HL-60 (cell line): Measurements from ENCODE around the gene MYO9B.

ENCODE experiments used
- DNase-seq, 2 experiments: peaks; one replicate each; pipeline ENCODE4 v3.0.0-alpha.2; 2010 to 2020; ENCODE audit warnings: low read depth in 1 of 2, low spot score in 1 of 2
- H3K27ac ChIP-seq: fragments of 250-450 bp; sonication (Bioruptor Pico); replicated peaks from 2 replicates; pipeline ENCODE4 v1.5.1; 2020; ENCODE audit warnings: mild to moderate bottlenecking, moderate library complexity
- H3K27me3 ChIP-seq: fragments of 250-450 bp; sonication (Bioruptor Pico); 2 replicates; pipeline ENCODE4 v1.5.1; 2021; ENCODE audit warnings: mild to moderate bottlenecking, moderate library complexity; ENCODE audit not compliant: insufficient read depth, poor library complexity, severe bottlenecking
- H3K4me3 ChIP-seq: replicated peaks from 2 replicates; pipeline ENCODE4 v1.5.1; 2011; ENCODE audit warnings: mild to moderate bottlenecking, control low read depth, low read length; ENCODE audit not compliant: insufficient read depth
- GABPA ChIP-seq: IDR thresholded peaks from 2 replicates; pipeline ENCODE4 v1.6.1; 2012; ENCODE audit warnings: low read depth
- POLR2AphosphoS5 ChIP-seq: IDR thresholded peaks from 2 replicates; pipeline ENCODE4 v1.6.1; 2012; ENCODE audit warnings: low read depth
- SPI1 ChIP-seq: IDR thresholded peaks from 2 replicates; pipeline ENCODE4 v1.6.1; 2012; ENCODE audit warnings: low read depth, mild to moderate bottlenecking, borderline replicate concordance
- TF ChIP-seq, protein P1 (sequence below): IDR thresholded peaks from one replicate; pipeline ENCODE4 v1.5.1; 2011; ENCODE audit warnings: low read length, control low read depth, inconsistent platforms; ENCODE audit not compliant: insufficient read depth
- TF ChIP-seq, protein P2 (sequence below): IDR thresholded peaks from 2 replicates; pipeline ENCODE4 v1.6.1; 2012; ENCODE audit warnings: low read depth; ENCODE audit not compliant: insufficient replicate concordance

The MYO9B gene

GRCh38 chr19:17170538-17171297 is 95.1 kb downstream of the MYO9B start:
- no peak for TF ChIP-seq GABPA
- no peak for TF ChIP-seq POLR2AphosphoS5
- TF ChIP-seq SPI1: no peak
- TF ChIP-seq, protein P1, sequence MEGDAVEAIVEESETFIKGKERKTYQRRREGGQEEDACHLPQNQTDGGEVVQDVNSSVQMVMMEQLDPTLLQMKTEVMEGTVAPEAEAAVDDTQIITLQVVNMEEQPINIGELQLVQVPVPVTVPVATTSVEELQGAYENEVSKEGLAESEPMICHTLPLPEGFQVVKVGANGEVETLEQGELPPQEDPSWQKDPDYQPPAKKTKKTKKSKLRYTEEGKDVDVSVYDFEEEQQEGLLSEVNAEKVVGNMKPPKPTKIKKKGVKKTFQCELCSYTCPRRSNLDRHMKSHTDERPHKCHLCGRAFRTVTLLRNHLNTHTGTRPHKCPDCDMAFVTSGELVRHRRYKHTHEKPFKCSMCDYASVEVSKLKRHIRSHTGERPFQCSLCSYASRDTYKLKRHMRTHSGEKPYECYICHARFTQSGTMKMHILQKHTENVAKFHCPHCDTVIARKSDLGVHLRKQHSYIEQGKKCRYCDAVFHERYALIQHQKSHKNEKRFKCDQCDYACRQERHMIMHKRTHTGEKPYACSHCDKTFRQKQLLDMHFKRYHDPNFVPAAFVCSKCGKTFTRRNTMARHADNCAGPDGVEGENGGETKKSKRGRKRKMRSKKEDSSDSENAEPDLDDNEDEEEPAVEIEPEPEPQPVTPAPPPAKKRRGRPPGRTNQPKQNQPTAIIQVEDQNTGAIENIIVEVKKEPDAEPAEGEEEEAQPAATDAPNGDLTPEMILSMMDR: no peak
- TF ChIP-seq, protein P2, sequence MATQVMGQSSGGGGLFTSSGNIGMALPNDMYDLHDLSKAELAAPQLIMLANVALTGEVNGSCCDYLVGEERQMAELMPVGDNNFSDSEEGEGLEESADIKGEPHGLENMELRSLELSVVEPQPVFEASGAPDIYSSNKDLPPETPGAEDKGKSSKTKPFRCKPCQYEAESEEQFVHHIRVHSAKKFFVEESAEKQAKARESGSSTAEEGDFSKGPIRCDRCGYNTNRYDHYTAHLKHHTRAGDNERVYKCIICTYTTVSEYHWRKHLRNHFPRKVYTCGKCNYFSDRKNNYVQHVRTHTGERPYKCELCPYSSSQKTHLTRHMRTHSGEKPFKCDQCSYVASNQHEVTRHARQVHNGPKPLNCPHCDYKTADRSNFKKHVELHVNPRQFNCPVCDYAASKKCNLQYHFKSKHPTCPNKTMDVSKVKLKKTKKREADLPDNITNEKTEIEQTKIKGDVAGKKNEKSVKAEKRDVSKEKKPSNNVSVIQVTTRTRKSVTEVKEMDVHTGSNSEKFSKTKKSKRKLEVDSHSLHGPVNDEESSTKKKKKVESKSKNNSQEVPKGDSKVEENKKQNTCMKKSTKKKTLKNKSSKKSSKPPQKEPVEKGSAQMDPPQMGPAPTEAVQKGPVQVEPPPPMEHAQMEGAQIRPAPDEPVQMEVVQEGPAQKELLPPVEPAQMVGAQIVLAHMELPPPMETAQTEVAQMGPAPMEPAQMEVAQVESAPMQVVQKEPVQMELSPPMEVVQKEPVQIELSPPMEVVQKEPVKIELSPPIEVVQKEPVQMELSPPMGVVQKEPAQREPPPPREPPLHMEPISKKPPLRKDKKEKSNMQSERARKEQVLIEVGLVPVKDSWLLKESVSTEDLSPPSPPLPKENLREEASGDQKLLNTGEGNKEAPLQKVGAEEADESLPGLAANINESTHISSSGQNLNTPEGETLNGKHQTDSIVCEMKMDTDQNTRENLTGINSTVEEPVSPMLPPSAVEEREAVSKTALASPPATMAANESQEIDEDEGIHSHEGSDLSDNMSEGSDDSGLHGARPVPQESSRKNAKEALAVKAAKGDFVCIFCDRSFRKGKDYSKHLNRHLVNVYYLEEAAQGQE: no peak
- H3K27ac ChIP-seq: no peak overlapping the region
- no peak overlapping the region for H3K4me3 ChIP-seq
- H3K27me3 ChIP-seq: no peaks in the 10 kb centered on the region
- no peak for DNase-seq

DNA sequence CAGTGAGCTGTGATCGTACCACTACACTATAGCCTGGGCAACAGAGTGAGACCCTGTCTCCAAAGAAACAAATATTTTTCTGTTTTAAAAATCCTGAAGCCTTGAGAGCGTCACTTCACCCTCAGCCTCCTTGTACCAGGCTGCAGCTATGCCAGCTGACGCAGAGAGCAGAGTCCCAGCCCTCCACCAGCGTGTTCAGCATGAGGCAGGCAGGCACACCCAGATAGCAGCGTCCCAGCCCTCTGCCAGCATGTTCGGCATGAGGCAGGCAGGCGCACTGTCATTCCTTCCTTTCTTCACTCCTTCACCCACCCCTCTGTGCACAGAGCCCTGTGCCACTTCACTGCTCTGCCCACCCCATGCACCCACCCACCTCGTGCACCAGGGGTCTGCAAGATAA is 96.3 kb downstream of the MYO9B start:
- Histone ChIP-seq H3K27ac (no peak overlapping the region), H3K27me3 (no peaks in the 10 kb centered on the region), H3K4me3 (no peak overlapping the region)
- DNase-seq: no peak
- TF ChIP-seq, protein P1: no peak
- TF ChIP-seq, protein P2: no peak
- TF ChIP-seq POLR2AphosphoS5 (no peak), GABPA (no peak), SPI1 (no peak)

- Histone ChIP-seq H3K27me3 (no peaks in the 10 kb centered on the region), H3K4me3 (no peak overlapping the region), H3K27ac (no peak overlapping the region)
- TF ChIP-seq, protein P2: no peak
- no peak for DNase-seq
Observed at GRCh38 chr19:17172624-17173345, 97.2 kb downstream of the MYO9B start.
